K562 (cell line): ENCODE results near the gene SSBP2. TPM values are rescaled to one million over a fixed set of nuclear protein-coding genes. Genes with fewer than 3 reads are reported as not detected.

Source experiments
- ATAC-seq: fragments of 200-7000 bp; cut with Tn5 transposase; 3 replicates; pipeline ENCODE4 v1.9.1; 2020; ENCODE audit warnings: moderate library complexity
- BruUV-seq: library from RNA; stranded (reverse); fragments of 400-500 nt; replicated peaks from 2 replicates; lab custom pipeline; 2021; lab: Mats Ljungman, UMichigan
- CTCF ChIA-PET: fragments of 300-600 bp; formaldehyde crosslinking; extraction: SDS; loops from one replicate; lab custom pipeline; 2021; ENCODE audit warnings: low intra/inter-chr PET ratio; lab: Yijun Ruan, JAX
- POLR2A ChIA-PET: fragments of 300-600, 350-650 bp; sonication (Branson Sonifier 250); formaldehyde crosslinking; extraction: SDS; loops from one replicate; lab custom pipeline; 2021; ENCODE audit warnings: antibody characterized with exemption, inconsistent platforms; lab: Yijun Ruan, JAX
- DNase-seq, 4 experiments: peaks; one replicate each; pipeline versions ENCODE4 v3.0.0 to v3.0.0-alpha.2; 2011 to 2018; ENCODE audit warnings: low spot score in 3 of 4, mixed read lengths in 3 of 4; ENCODE audit errors: extremely low read depth in 1 of 4
- FAIRE-seq: peaks from 2 replicates; lab custom pipeline; 2011; peaks lifted over from hg19 to GRCh38; lab: Jason Lieb, UNC
- H2AFZ ChIP-seq: 2 replicates; pipeline ENCODE4 v1.6.0; 2011; ENCODE audit warnings: low read depth, low read length, control low read depth, inconsistent platforms
- H3K27ac ChIP-seq: fragments of 200-600 bp; 3 replicates; pipeline ENCODE4 v1.8.0; 2011; ENCODE audit warnings: low read depth, mild to moderate bottlenecking, control low read depth, inconsistent platforms, low read length, moderate library complexity, mixed read lengths; ENCODE audit errors: extremely low read depth
- H3K27me3 ChIP-seq, 2 experiments: fragments of 300-600 bp in 1 of 2; 2 replicates in 1 of 2; 3 replicates in 1 of 2; pipeline versions ENCODE4 v1.6.0 to v1.8.0; 2011; ENCODE audit warnings: inconsistent platforms in 2 of 2, low read length in 2 of 2, mild to moderate bottlenecking in 1 of 2, mixed read lengths in 1 of 2, moderate library complexity in 1 of 2; ENCODE audit not compliant: control insufficient read depth in 2 of 2, insufficient read depth in 2 of 2
- H3K36me3 ChIP-seq: fragments of 300-600 bp; 3 replicates; pipeline ENCODE4 v1.8.0; 2011; ENCODE audit warnings: mild to moderate bottlenecking, low read length, inconsistent platforms; ENCODE audit not compliant: control insufficient read depth, insufficient read depth
- H3K4me1 ChIP-seq, 2 experiments: fragments of 200-600 bp in 1 of 2; replicated peaks in 1 of 2; 2 replicates in 1 of 2; 3 replicates in 1 of 2; pipeline versions ENCODE4 v1.5.1 to v1.8.0; 2011; ENCODE audit warnings: inconsistent platforms in 2 of 2, low read length in 2 of 2, mild to moderate bottlenecking in 1 of 2, mixed read lengths in 1 of 2, moderate library complexity in 1 of 2; ENCODE audit not compliant: control insufficient read depth in 2 of 2, insufficient read depth in 2 of 2
- H3K4me2 ChIP-seq: 2 replicates; pipeline ENCODE4 v1.6.1; 2011; ENCODE audit warnings: low read length, control low read depth, inconsistent platforms, mixed read lengths; ENCODE audit not compliant: insufficient read depth
- H3K4me3 ChIP-seq: fragments of 200-600 bp; sonication (generic), shearing (Covaris generic); 2 replicates; pipeline ENCODE4 v1.5.1; 2016; ENCODE audit warnings: control low read depth, inconsistent platforms
- H3K79me2 ChIP-seq: fragments of 200-600 bp; 3 replicates; pipeline ENCODE4 v1.8.0; 2011; ENCODE audit warnings: low read length, inconsistent platforms; ENCODE audit not compliant: control insufficient read depth, insufficient read depth
- H3K9ac ChIP-seq, 2 experiments: 2 replicates each; pipeline versions ENCODE4 v1.6.0 to v1.6.1; 2011; ENCODE audit warnings: low read depth in 2 of 2, low read length in 2 of 2, control low read depth in 1 of 2, inconsistent platforms in 1 of 2, mild to moderate bottlenecking in 1 of 2, mixed read lengths in 1 of 2; ENCODE audit not compliant: insufficient read depth in 1 of 2
- H3K9me1 ChIP-seq: one replicate; pipeline ENCODE4 v1.6.0; 2011; ENCODE audit warnings: inconsistent platforms, mild to moderate bottlenecking, low read length, moderate library complexity; ENCODE audit not compliant: control insufficient read depth, insufficient read depth
- H3K9me3 ChIP-seq: replicated peaks from 2 replicates; pipeline ENCODE4 v1.5.1; 2011; ENCODE audit warnings: low read depth, low read length, inconsistent platforms; ENCODE audit not compliant: control insufficient read depth, insufficient read depth
- H4K20me1 ChIP-seq: replicated peaks from 2 replicates; pipeline ENCODE4 v1.6.1; 2011; ENCODE audit warnings: low read length, inconsistent platforms, mixed read lengths; ENCODE audit not compliant: control insufficient read depth, insufficient read depth
- ESRRA ChIP-seq: fragments of 450-650 bp; IDR thresholded peaks from 2 replicates; pipeline ENCODE4 v1.6.1; 2014; ENCODE audit warnings: low read depth, mild to moderate bottlenecking, moderate library complexity, borderline replicate concordance
- NFXL1 ChIP-seq: fragments of 450-650 bp; formaldehyde crosslinking; IDR thresholded peaks from 2 replicates; pipeline ENCODE4 v1.4.0; 2021; ENCODE audit warnings: mild to moderate bottlenecking
- NR2F6 ChIP-seq: fragments of 450-650 bp; formaldehyde crosslinking; IDR thresholded peaks from 2 replicates; pipeline ENCODE4 v1.4.0; 2020; ENCODE audit warnings: mild to moderate bottlenecking
- PURB ChIP-seq: sonication (generic); formaldehyde crosslinking; IDR thresholded peaks from 2 replicates; pipeline ENCODE4 v1.9.0; 2021; ENCODE audit warnings: low read depth, mild to moderate bottlenecking, missing genetic modification reagents
- RNF2 ChIP-seq: sonication (generic); IDR thresholded peaks from 2 replicates; pipeline ENCODE4 v1.6.1; 2016
- TCFL5 ChIP-seq: fragments of 250-450 bp; sonication (Bioruptor Pico); conservative IDR thresholded peaks from 2 replicates; pipeline ENCODE4 v1.6.1; 2021; ENCODE audit warnings: mild to moderate bottlenecking, moderate library complexity, matching md5 sums
- WGBS: fragments of 100-300 bp; shearing (Covaris generic); methylation state at CpG from one replicate; pipeline ENCODE4 v1.1.6; 2016; ENCODE audit warnings: low coverage, mixed read lengths; ENCODE audit not compliant: insufficient coverage; ENCODE audit errors: missing lambda C conversion rate; 5-methylcytosine and 5-hydroxymethylcytosine counted together
- in situ Hi-C: fragments of 300-500 bp; cut with MboI; formaldehyde crosslinking; loops from 4 replicates; pipeline ENCODE4 v1.15.0; 2018; ENCODE audit warnings: inconsistent platforms, mixed read lengths
- intact Hi-C: fragments of 100-400 bp; cut with micrococcal nuclease; formaldehyde crosslinking; loops from 2 replicates; pipeline ENCODE4 v1.14.2; 2022
- polyA plus RNA-seq, 8 experiments: library from polyadenylated mRNA; depleted of rRNA in 4 of 8; stranded (reverse) in 5 of 8; unstranded in 3 of 8; fragments of >200 nt; fragmentation: Nextera tagmentation in 2 of 8; fragmentation: Illumina TruSeq in 1 of 8; extraction: Ambion mirVana in 2 of 8; extraction: Trizol in 1 of 8; gene quantifications; 2 replicates each; pipeline versions ENCODE4 v1.2.1 to v1.2.3, GENCODE V29; 2011 to 2014; ENCODE audit warnings: inconsistent platforms in 1 of 8, missing spikeins in 1 of 8
- total RNA-seq, 7 experiments: library from RNA; depleted of rRNA in 6 of 7; stranded (reverse); fragments of >200 nt in 6 of 7; fragmentation: Illumina TruSeq in 2 of 7; extraction: Trizol in 2 of 7; gene quantifications; 2 replicates each; pipeline versions ENCODE4 v1.2.1 to v1.2.3, GENCODE V29; 2011 to 2021; ENCODE audit warnings: low replicate concordance in 1 of 7
- TF ChIP-seq, protein P1 (sequence below): sonication (generic); formaldehyde crosslinking; IDR thresholded peaks from 2 replicates; pipeline ENCODE4 v1.8.1; 2023; ENCODE audit warnings: mild to moderate bottlenecking, missing genetic modification reagents

SSBP2 gene
- total and polyA plus RNA-seq, 9 of the 15 experiments (the other 6 are each of a cell fraction or from before 2014, with no cell fraction given), result 22.3 to 133 (median 42.1) TPM

GRCh38 chr5:81408496-81408895, 342.4 kb downstream of the SSBP2 start:
- Histone ChIP-seq H3K9ac (no peak overlapping the region), H3K4me3 (no peak overlapping the region), H3K4me1 (no peaks in the 10 kb centered on the region), H3K9me3 (no peaks in the 10 kb centered on the region), H3K4me2 (no peak overlapping the region), H3K36me3 (no peaks in the 10 kb centered on the region), H3K79me2 (no peaks in the 10 kb centered on the region), H3K27ac (no peak overlapping the region), H2AFZ (no peak overlapping the region), H3K9me1 (no peaks in the 10 kb centered on the region), H4K20me1 (no peaks in the 10 kb centered on the region), H3K27me3 (no peaks in the 10 kb centered on the region)
- intact Hi-C loops (no loop called here), in situ Hi-C loops (no loop called here)
- WGBS, result 64% methylated on average over 1 of the region's 1 CpG
- FAIRE-seq (no peak), DNase-seq (no peak), ATAC-seq (no peak)
- no TSS peak for BruUV-seq
- no peak for TF ChIP-seq NFXL1 (CRISPR knock-in tag)
- no peak for TF ChIP-seq TCFL5 (CRISPR knock-in tag)
- no peak for TF ChIP-seq NR2F6 (CRISPR knock-in tag)
- TF ChIP-seq RNF2, result no peak
- TF ChIP-seq, protein P1, sequence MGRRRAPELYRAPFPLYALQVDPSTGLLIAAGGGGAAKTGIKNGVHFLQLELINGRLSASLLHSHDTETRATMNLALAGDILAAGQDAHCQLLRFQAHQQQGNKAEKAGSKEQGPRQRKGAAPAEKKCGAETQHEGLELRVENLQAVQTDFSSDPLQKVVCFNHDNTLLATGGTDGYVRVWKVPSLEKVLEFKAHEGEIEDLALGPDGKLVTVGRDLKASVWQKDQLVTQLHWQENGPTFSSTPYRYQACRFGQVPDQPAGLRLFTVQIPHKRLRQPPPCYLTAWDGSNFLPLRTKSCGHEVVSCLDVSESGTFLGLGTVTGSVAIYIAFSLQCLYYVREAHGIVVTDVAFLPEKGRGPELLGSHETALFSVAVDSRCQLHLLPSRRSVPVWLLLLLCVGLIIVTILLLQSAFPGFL, result no peak
- TF ChIP-seq PURB (CRISPR knock-in tag), result no peak
- no peak for TF ChIP-seq ESRRA
- ChIA-PET POLR2A (no interaction called here), CTCF (no interaction called here)
